Upper lobe of left lung (tissue), 6 donors: ENCODE results near the gene GPR62. TPM values are rescaled to one million over a fixed set of nuclear protein-coding genes. Genes with fewer than 3 reads are reported as not detected.

ENCODE experiments used
- ATAC-seq, 2 donors: fragments of 200-7000 bp; cut with Tn5 transposase; one replicate each; pipeline ENCODE4 v1.9.1; 2022; ENCODE audit warnings: mild to moderate bottlenecking in 2 of 2, moderate library complexity in 2 of 2; ENCODE audit not compliant: low FRiP score in 2 of 2
- DNase-seq, 2 donors: peaks; one replicate each; pipeline ENCODE4 v3.0.0-alpha.2; 2019 to 2020
- H3K27ac ChIP-seq, 4 donors: fragments of 200-600 bp; sonication (generic); one replicate each; pipeline ENCODE4 v1.5.1; 2016 to 2019
- H3K27me3 ChIP-seq, 4 donors: fragments of 200-600 bp; sonication (generic); one replicate each; pipeline ENCODE4 v1.5.1; 2017 to 2019
- H3K36me3 ChIP-seq, 4 donors: fragments of 200-600 bp; sonication (generic); one replicate each; pipeline ENCODE4 v1.5.1; 2016 to 2019
- H3K4me1 ChIP-seq, 4 donors: fragments of 200-600 bp; sonication (generic); one replicate each; pipeline ENCODE4 v1.5.1; 2018 to 2019
- H3K4me3 ChIP-seq, 4 donors: fragments of 200-600 bp; sonication (generic); one replicate each; pipeline ENCODE4 v1.5.1; 2017 to 2019; ENCODE audit warnings: mild to moderate bottlenecking in 2 of 4, moderate library complexity in 1 of 4
- H3K9me3 ChIP-seq, 4 donors: fragments of 200-600 bp; sonication (generic); one replicate each; pipeline ENCODE4 v1.5.1; 2018 to 2019
- EP300 ChIP-seq, 4 donors: sonication (generic); formaldehyde crosslinking; IDR thresholded peaks; one replicate each; pipeline ENCODE4 v1.5.1; 2017; ENCODE audit warnings: antibody characterized with exemption in 4 of 4, control low read depth in 2 of 4
- POLR2A ChIP-seq, 4 donors: fragments of 450-650 bp; IDR thresholded peaks; one replicate each; pipeline ENCODE4 v1.5.1; 2016 to 2017; ENCODE audit warnings: antibody characterized with exemption in 4 of 4, mild to moderate bottlenecking in 2 of 4
- POLR2AphosphoS5 ChIP-seq, 2 donors: sonication (generic); formaldehyde crosslinking; IDR thresholded peaks; one replicate each; pipeline ENCODE4 v1.5.1; 2017; ENCODE audit warnings: antibody characterized with exemption in 2 of 2
- WGBS, 2 donors: methylation state at CpG; one replicate each; pipeline ENCODE4 v1.1.5; 2017 to 2018; 5-methylcytosine and 5-hydroxymethylcytosine counted together
- total RNA-seq, 6 donors: library from RNA; depleted of rRNA in 4 of 6; stranded (reverse); fragments of >200 nt in 4 of 6; gene quantifications; one replicate each; pipeline versions ENCODE4 v1.1.0 to v1.2.1, GENCODE V29; 2016 to 2021
- TF ChIP-seq, protein P1 (sequence below), 6 experiments: fragments of 450-650 bp in 4 of 6; fragments of 200-600 bp in 2 of 6; sonication (generic) in 2 of 6; IDR thresholded peaks; one replicate each; pipeline ENCODE4 v1.5.1; 2016 to 2019; ENCODE audit warnings: antibody characterized with exemption in 6 of 6
- donor health status: DM: no; HTN: no; CAD: no; lungs with moderate emphysema.
- donor health status: DM: no; HTN: yes; CAD: no; lungs with severe emphysema.

GPR62 gene
- total RNA-seq, 6 donors from 2014 or later: not detected

DNA sequence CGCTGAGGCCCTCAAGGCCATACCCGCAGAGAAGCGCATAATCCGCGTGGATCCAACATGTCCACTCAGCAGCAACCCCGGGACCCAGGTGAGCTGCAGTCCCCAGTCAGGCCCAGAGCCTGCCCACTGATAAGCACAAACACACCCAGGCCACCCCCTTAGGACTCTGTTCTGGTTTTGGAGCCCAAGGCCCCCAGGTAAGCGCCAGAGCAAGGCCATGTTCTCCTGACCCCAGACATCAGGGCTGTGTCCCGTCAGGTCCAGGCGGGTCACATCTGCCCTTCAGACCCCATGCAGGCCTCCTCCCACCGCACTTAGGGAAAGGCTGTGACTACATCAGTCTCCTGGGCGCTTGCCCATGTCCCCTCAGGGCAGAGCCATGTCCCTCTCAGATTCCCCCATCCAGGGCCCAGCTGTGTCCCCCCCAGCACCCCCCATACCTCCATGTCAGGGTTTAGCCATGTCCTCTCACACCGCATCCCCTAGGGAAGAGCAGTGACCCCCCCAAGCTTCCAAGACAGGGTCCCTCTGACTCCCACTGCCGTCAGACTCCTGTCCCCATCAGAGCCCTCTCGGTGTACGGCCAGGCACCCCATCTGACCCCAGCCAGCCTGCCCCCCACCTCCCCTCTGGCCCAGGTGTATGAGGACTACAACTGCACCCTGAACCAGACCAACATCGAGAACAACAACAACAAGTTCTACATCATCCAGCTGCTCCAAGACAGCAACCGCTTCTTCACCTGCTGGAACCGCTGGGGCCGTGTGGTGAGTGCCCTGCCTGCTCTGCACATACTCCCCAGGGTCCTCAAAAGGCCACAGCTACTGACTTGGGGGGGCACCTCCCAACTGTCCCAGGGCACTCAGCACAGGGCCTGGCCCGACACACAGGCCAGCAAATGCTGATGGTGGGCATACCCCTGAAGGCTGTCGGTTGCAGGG is 11.5 kb upstream of the GPR62 start:
- WGBS, 2 donors: 91 to 98% methylated on average over 7 to 17 of the region's 21 CpGs
- DNase-seq (no peak), ATAC-seq (no peak)
- H3K9me3 ChIP-seq: no peaks in the 10 kb centered on the region
- H3K4me3 ChIP-seq: peak overlapping the region in 2 of 4 donors; percentile 61 to 87
- H3K4me1 ChIP-seq: peaks cover 28 to 36% (median 31%) of the 10 kb centered on the region in 4 donors
- H3K36me3 ChIP-seq: peaks cover 0 to 16% (median 2%) of the 10 kb centered on the region in 4 donors
- no peaks in the 10 kb centered on the region for H3K27me3 ChIP-seq
- peak overlapping the region; percentile 90 to 94 (median 93) for H3K27ac ChIP-seq
- TF ChIP-seq, protein P1, sequence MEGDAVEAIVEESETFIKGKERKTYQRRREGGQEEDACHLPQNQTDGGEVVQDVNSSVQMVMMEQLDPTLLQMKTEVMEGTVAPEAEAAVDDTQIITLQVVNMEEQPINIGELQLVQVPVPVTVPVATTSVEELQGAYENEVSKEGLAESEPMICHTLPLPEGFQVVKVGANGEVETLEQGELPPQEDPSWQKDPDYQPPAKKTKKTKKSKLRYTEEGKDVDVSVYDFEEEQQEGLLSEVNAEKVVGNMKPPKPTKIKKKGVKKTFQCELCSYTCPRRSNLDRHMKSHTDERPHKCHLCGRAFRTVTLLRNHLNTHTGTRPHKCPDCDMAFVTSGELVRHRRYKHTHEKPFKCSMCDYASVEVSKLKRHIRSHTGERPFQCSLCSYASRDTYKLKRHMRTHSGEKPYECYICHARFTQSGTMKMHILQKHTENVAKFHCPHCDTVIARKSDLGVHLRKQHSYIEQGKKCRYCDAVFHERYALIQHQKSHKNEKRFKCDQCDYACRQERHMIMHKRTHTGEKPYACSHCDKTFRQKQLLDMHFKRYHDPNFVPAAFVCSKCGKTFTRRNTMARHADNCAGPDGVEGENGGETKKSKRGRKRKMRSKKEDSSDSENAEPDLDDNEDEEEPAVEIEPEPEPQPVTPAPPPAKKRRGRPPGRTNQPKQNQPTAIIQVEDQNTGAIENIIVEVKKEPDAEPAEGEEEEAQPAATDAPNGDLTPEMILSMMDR (IDR thresholded peaks at IDR 0.05): no peak
- TF ChIP-seq EP300 (IDR thresholded peaks at IDR 0.05) (no peak), POLR2AphosphoS5 (IDR thresholded peaks at IDR 0.05) (no peak), POLR2A (IDR thresholded peaks at IDR 0.05) (no peak)

DNA sequence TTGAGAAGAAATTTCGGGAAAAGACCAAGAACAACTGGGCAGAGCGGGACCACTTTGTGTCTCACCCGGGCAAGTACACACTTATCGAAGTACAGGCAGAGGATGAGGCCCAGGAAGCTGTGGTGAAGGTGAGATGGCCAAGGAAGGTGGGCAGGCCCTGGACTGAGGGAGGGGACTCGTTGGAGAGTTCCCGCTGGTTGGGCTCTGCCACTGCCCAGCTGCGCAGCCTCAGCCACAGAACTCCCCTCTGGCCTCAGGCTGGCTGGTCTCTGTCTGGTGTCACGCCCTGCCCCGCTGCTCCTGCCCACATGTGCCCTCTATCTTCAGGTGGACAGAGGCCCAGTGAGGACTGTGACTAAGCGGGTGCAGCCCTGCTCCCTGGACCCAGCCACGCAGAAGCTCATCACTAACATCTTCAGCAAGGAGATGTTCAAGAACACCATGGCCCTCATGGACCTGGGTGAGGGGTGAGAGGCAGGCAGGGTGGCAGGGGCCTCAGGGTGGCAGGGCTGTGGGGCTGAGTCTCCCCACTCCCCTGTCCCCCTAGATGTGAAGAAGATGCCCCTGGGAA is 10.6 kb upstream of the GPR62 start:
- Histone ChIP-seq H3K9me3 (no peaks in the 10 kb centered on the region), H3K4me1 (peaks cover 28 to 35% (median 31%) of the 10 kb centered on the region in 4 donors), H3K27ac (no peak overlapping the region), H3K27me3 (no peaks in the 10 kb centered on the region), H3K4me3 (no peak overlapping the region), H3K36me3 (peaks cover 0 to 17% (median 2%) of the 10 kb centered on the region in 4 donors)
- TF ChIP-seq POLR2A (IDR thresholded peaks at IDR 0.05) (no peak), EP300 (IDR thresholded peaks at IDR 0.05) (no peak)
- no peak for ATAC-seq
- DNase-seq: no peak
- 86 to 88% methylated on average over 6 to 10 of the region's 11 CpGs for WGBS, 2 donors

DNA sequence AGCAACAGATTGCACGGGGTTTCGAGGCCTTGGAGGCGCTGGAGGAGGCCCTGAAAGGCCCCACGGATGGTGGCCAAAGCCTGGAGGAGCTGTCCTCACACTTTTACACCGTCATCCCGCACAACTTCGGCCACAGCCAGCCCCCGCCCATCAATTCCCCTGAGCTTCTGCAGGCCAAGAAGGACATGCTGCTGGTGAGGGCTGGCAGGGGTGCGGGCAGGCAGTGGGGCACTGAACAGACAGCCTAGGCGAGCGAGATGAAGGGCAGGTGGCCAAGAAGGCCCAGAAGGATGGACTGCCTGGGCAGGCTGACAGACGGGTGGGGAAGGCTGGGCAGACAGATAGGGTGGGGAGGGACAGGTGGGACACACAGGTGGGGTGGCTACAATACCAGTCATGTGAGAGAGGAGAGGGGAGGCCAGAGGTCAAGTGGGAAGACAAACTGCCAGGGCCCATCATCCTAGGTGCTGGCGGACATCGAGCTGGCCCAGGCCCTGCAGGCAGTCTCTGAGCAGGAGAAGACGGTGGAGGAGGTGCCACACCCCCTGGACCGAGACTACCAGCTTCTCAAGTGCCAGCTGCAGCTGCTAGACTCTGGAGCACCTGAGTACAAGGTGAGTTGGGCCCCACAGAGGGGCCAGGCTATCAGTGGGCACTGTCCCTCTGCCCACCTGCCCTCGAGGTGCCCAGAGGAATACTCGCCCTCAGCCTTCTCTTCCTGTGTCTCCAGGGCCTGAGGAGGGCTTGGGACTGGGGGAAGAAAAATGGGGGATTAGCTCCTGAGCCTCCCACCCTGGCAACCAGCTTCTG is 9.9 kb upstream of the GPR62 start:
- DNase-seq (no peak), ATAC-seq (no peak)
- Histone ChIP-seq H3K9me3 (no peaks in the 10 kb centered on the region), H3K4me3 (no peak overlapping the region), H3K4me1 (peaks cover 25 to 28% (median 26%) of the 10 kb centered on the region in 4 donors), H3K27me3 (no peaks in the 10 kb centered on the region), H3K36me3 (peaks cover 0 to 17% (median 2%) of the 10 kb centered on the region in 4 donors), H3K27ac (no peak overlapping the region)
- TF ChIP-seq, protein P1 (IDR thresholded peaks at IDR 0.05): no peak
- TF ChIP-seq POLR2AphosphoS5 (IDR thresholded peaks at IDR 0.05) (no peak), EP300 (IDR thresholded peaks at IDR 0.05) (no peak), POLR2A (IDR thresholded peaks at IDR 0.05) (no peak)
- WGBS, 2 donors: 88 to 92% methylated on average over 13 to 18 of the region's 18 CpGs

DNA sequence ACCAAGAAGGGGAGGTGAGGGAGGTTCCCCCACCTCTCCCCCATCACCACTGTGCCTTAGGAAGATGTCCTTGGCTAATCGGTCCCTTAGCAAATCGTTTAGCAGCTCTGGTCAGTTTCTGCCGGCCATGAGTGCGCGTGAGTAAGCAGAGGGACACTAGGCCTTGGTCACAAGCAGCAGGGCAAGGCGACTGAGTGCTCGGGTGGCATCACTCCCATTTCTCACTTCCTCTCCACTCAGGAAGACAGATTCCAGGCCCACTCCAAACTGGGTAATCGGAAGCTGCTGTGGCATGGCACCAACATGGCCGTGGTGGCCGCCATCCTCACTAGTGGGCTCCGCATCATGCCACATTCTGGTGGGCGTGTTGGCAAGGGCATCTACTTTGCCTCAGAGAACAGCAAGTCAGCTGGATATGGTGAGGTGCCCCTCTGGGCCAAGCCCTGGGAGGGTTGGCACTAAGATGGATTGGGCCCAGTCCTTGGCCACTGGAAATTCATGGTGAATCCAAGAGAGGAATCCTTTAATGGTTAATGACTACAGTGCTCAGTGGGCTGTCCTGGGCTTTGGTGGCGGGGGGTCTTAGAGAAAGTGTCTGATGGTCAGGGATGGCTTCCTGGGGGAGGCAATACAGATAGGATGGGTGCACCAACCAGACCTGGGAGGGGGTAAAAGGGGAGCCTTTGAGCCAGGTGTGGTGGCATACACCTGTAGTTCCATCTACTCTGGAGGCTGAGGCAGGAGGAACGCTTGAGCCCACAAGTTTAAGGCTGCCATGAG is 9.1 kb upstream of the GPR62 start:
- Histone ChIP-seq H3K4me3 (no peak overlapping the region), H3K36me3 (peaks cover 0 to 17% (median 2%) of the 10 kb centered on the region in 4 donors), H3K4me1 (peaks cover 16 to 20% (median 18%) of the 10 kb centered on the region in 4 donors), H3K27me3 (no peaks in the 10 kb centered on the region), H3K9me3 (no peaks in the 10 kb centered on the region), H3K27ac (no peak overlapping the region)
- no peak for DNase-seq
- TF ChIP-seq, protein P1 (IDR thresholded peaks at IDR 0.05): no peak
- no peak for TF ChIP-seq EP300 (IDR thresholded peaks at IDR 0.05)
- no peak for TF ChIP-seq POLR2A (IDR thresholded peaks at IDR 0.05)
- no peak for TF ChIP-seq POLR2AphosphoS5 (IDR thresholded peaks at IDR 0.05)
- 94 to 95% methylated on average over 14 of the region's 14 CpGs for WGBS, 2 donors
- ATAC-seq: no peak
